HCT116 (cell line): ENCODE measurements around the gene CRB1. TPM values are rescaled to one million over a fixed set of nuclear protein-coding genes. Genes with fewer than 3 reads are reported as not detected.

ENCODE experiments used
- ATAC-seq: fragments of 200-7000 bp; cut with Tn5 transposase; 2 replicates; pipeline ENCODE4 v1.9.1; 2020; ENCODE audit warnings: mild to moderate bottlenecking, moderate library complexity
- BruUV-seq: library from RNA; stranded (reverse); fragments of 400-500 nt; replicated peaks from 2 replicates; lab custom pipeline; 2021; lab: Mats Ljungman, UMichigan
- CTCF ChIA-PET: fragments of 300-600 bp; sonication (Branson Sonifier 250); formaldehyde crosslinking; loops from one replicate; lab custom pipeline; 2021; ENCODE audit warnings: antibody characterized with exemption; lab: Charles Lee
- POLR2A ChIA-PET: fragments of 300-600, 350-600 bp; sonication (Branson Sonifier 250); formaldehyde crosslinking; loops from one replicate; lab custom pipeline; 2021; ENCODE audit warnings: antibody characterized with exemption; lab: Charles Lee
- RAD21 ChIA-PET, 2 experiments: fragments of 300-600 bp; sonication (Branson Sonifier 250); formaldehyde crosslinking; loops; one replicate each; lab custom pipeline; 2023; ENCODE audit warnings: low total read pairs in 2 of 2; ENCODE audit not compliant: uncharacterized antibody in 2 of 2, unreplicated experiment in 2 of 2, low non-redundant PET in 1 of 2; lab: Charles Lee
- DNase-seq: peaks from one replicate; pipeline ENCODE4 v3.0.0-alpha.2; 2010; ENCODE audit warnings: low read depth, low spot score
- H2AFZ ChIP-seq: fragments of 200-600 bp; shearing (Covaris generic), sonication (generic); 2 replicates; pipeline ENCODE4 v1.6.1; 2017; ENCODE audit warnings: low read depth, mixed run types, mixed read lengths, antibody characterized with exemption, low read length; ENCODE audit not compliant: poor library complexity, severe bottlenecking
- H3K27ac ChIP-seq: 2 replicates; pipeline ENCODE4 v1.5.1; 2012; ENCODE audit warnings: low read depth, low read length
- H3K27me3 ChIP-seq: fragments of 200-600 bp; sonication (generic); 2 replicates; pipeline ENCODE4 v1.6.1; 2016; ENCODE audit warnings: mixed run types, low read length, mixed read lengths; ENCODE audit not compliant: insufficient read depth
- H3K36me3 ChIP-seq, 2 experiments: fragments of 200-500 bp in 1 of 2; fragments of 200-600 bp in 1 of 2; sonication (Bioruptor generic) in 1 of 2; sonication (generic) in 1 of 2; 2 replicates each; pipeline versions ENCODE4 v1.5.1 to v1.6.1; 2014 to 2016; ENCODE audit warnings: low read length in 2 of 2, inconsistent platforms in 1 of 2, mixed read lengths in 1 of 2, mixed run types in 1 of 2; ENCODE audit not compliant: insufficient read depth in 2 of 2, control insufficient read depth in 1 of 2
- H3K4me1 ChIP-seq, 2 experiments: fragments of 200-600 bp in 1 of 2; sonication (generic) in 1 of 2; 2 replicates each; pipeline versions ENCODE4 v1.5.1 to v1.6.1; 2012 to 2017; ENCODE audit warnings: low read length in 2 of 2, inconsistent platforms in 1 of 2, mild to moderate bottlenecking in 1 of 2, mixed read lengths in 1 of 2, mixed run types in 1 of 2, moderate library complexity in 1 of 2; ENCODE audit not compliant: insufficient read depth in 2 of 2, control insufficient read depth in 1 of 2
- H3K4me2 ChIP-seq: fragments of 200-600 bp; sonication (generic); 2 replicates; pipeline ENCODE4 v1.6.1; 2017; ENCODE audit warnings: mixed run types, low read length, mixed read lengths
- H3K4me3 ChIP-seq, 2 experiments: fragments of 200-600 bp in 1 of 2; sonication (generic) in 1 of 2; replicated peaks in 1 of 2; 2 replicates each; pipeline ENCODE4 v1.5.1; 2011 to 2016; ENCODE audit warnings: low read length in 2 of 2, control low read depth in 1 of 2, low read depth in 1 of 2, mild to moderate bottlenecking in 1 of 2, mixed read lengths in 1 of 2, mixed run types in 1 of 2
- H3K79me2 ChIP-seq: fragments of 200-600 bp; sonication (generic); 2 replicates; pipeline ENCODE4 v1.6.1; 2017; ENCODE audit warnings: mild to moderate bottlenecking, mixed run types, low read length, moderate library complexity, mixed read lengths; ENCODE audit not compliant: insufficient read depth
- H3K9ac ChIP-seq: fragments of 200-600 bp; sonication (generic); 2 replicates; pipeline ENCODE4 v1.6.1; 2016; ENCODE audit warnings: low read length, mixed read lengths
- H3K9me2 ChIP-seq: fragments of 200-600 bp; sonication (generic), shearing (Covaris generic); 2 replicates; pipeline ENCODE4 v1.6.1; 2017; ENCODE audit warnings: mixed run types, mild to moderate bottlenecking, moderate library complexity; ENCODE audit not compliant: insufficient read depth
- H3K9me3 ChIP-seq, 2 experiments: fragments of 200-500 bp in 1 of 2; fragments of 200-600 bp in 1 of 2; sonication (Bioruptor generic) in 1 of 2; sonication (generic) in 1 of 2; 2 replicates each; pipeline ENCODE4 v1.6.1; 2014 to 2017; ENCODE audit warnings: low read length in 2 of 2, mixed read lengths in 2 of 2, inconsistent platforms in 1 of 2, low read depth in 1 of 2, mild to moderate bottlenecking in 1 of 2, mixed run types in 1 of 2, moderate library complexity in 1 of 2; ENCODE audit not compliant: control insufficient read depth in 1 of 2, insufficient read depth in 1 of 2
- H4K20me1 ChIP-seq: fragments of 200-600 bp; sonication (generic), shearing (Covaris generic); 2 replicates; pipeline ENCODE4 v1.6.1; 2017; ENCODE audit warnings: mixed run types, mild to moderate bottlenecking, moderate library complexity; ENCODE audit not compliant: insufficient read depth
- CBX3 ChIP-seq: IDR thresholded peaks from 2 replicates; pipeline ENCODE4 v1.6.1; 2012; ENCODE audit warnings: low read depth
- CEBPB ChIP-seq: IDR thresholded peaks from 2 replicates; pipeline ENCODE4 v1.6.1; 2012; ENCODE audit warnings: low read depth
- CTCF ChIP-seq, 3 experiments: fragments of 200-600 bp in 1 of 3; sonication (generic) in 1 of 3; IDR thresholded peaks in 2 of 3; conservative IDR thresholded peaks in 1 of 3; 2 replicates each; pipeline ENCODE4 v1.5.1; 2012 to 2017; ENCODE audit warnings: low read depth in 2 of 3, low read length in 2 of 3, antibody characterized with exemption in 1 of 3, borderline replicate concordance in 1 of 3, control low read depth in 1 of 3, mild to moderate bottlenecking in 1 of 3, mixed read lengths in 1 of 3, mixed run types in 1 of 3, moderate library complexity in 1 of 3; ENCODE audit not compliant: insufficient read depth in 1 of 3
- EGR1 ChIP-seq: IDR thresholded peaks from 2 replicates; pipeline ENCODE4 v1.6.1; 2012; ENCODE audit warnings: low read depth
- ELF1 ChIP-seq: IDR thresholded peaks from 2 replicates; pipeline ENCODE4 v1.6.1; 2012; ENCODE audit warnings: low read depth, borderline replicate concordance
- EZH2phosphoT487 ChIP-seq: fragments of 200-600 bp; IDR thresholded peaks from 2 replicates; pipeline ENCODE4 v1.6.1; 2018; ENCODE audit warnings: antibody characterized with exemption, borderline replicate concordance
- FOSL1 ChIP-seq: IDR thresholded peaks from 2 replicates; pipeline ENCODE4 v1.6.1; 2012; ENCODE audit warnings: low read depth
- JUND ChIP-seq: IDR thresholded peaks from 2 replicates; pipeline ENCODE4 v1.6.1; 2012
- POLR2A ChIP-seq: IDR thresholded peaks from 2 replicates; pipeline ENCODE4 v1.7.0; 2011; ENCODE audit warnings: borderline replicate concordance; ENCODE audit not compliant: insufficient read depth, insufficient read length; ENCODE audit errors: extremely low read depth
- SIN3A ChIP-seq: IDR thresholded peaks from 2 replicates; pipeline ENCODE4 v1.6.1; 2012; ENCODE audit warnings: low read depth
- SP1 ChIP-seq: IDR thresholded peaks from 2 replicates; pipeline ENCODE4 v1.6.1; 2012; ENCODE audit warnings: low read depth
- SRF ChIP-seq: IDR thresholded peaks from 2 replicates; pipeline ENCODE4 v1.6.1; 2012; ENCODE audit warnings: low read depth
- TCF7L2 ChIP-seq: IDR thresholded peaks from 2 replicates; pipeline ENCODE4 v1.7.0; 2011; ENCODE audit warnings: borderline replicate concordance, inconsistent platforms; ENCODE audit not compliant: insufficient read depth, insufficient read length; ENCODE audit errors: extremely low read depth
- YY1 ChIP-seq: IDR thresholded peaks from 2 replicates; pipeline ENCODE4 v1.6.1; 2011; ENCODE audit warnings: low read length, low read depth, moderate library complexity, mild to moderate bottlenecking; ENCODE audit not compliant: insufficient replicate concordance; ENCODE audit errors: extremely low read depth
- ZFX ChIP-seq: fragments of 450-650 bp; IDR thresholded peaks from 2 replicates; pipeline ENCODE4 v1.6.1; 2017
- intact Hi-C: fragments of 100-400 bp; cut with micrococcal nuclease; formaldehyde crosslinking; loops from 2 replicates; pipeline ENCODE4 v1.10.0; 2022
- total RNA-seq: library from RNA; stranded (reverse); gene quantifications from one replicate; pipeline ENCODE4 v1.2.1, GENCODE V29; 2021; ENCODE audit not compliant: unreplicated experiment
- TF ChIP-seq, protein P1 (sequence below): IDR thresholded peaks from 2 replicates; pipeline ENCODE4 v1.6.1; 2012

CRB1 gene
- total RNA-seq, 1 experiment from 2014 or later, result 0.07 TPM

DNA sequence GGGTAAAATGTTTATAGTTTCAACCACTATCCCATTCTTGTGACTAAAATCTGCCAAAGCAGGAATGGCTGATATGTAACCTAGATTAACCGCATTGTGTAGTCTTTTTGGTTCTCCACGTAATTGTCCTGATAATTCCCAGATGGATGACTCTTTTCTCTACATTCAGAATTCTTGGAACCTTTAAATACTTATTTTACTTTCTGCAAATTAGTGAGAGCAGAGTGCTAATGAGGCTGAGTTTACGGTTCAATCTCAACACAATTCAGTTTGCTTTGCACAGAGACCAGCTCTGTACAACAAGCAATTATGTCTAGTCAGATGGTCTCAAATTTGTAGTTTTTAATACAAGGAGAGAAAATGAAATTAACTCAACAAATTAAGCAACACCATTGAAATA lies 9.1 kb downstream of the CRB1 start:
- no peak for ATAC-seq
- no TSS peak for BruUV-seq
- Histone ChIP-seq H3K9me3 (no peaks in the 10 kb centered on the region), H3K4me2 (no peak overlapping the region), H3K9ac (no peak overlapping the region), H3K36me3 (no peaks in the 10 kb centered on the region), H3K27ac (no peak overlapping the region), H2AFZ (no peak overlapping the region), H3K4me1 (no peaks in the 10 kb centered on the region), H3K79me2 (no peaks in the 10 kb centered on the region), H4K20me1 (no peaks in the 10 kb centered on the region), H3K9me2 (no peaks in the 10 kb centered on the region), H3K4me3 (no peak overlapping the region), H3K27me3 (no peaks in the 10 kb centered on the region)
- ChIA-PET CTCF (no interaction called here), POLR2A (no interaction called here), RAD21 (no interaction called here)
- intact Hi-C loops, result no loop called here
- DNase-seq, result no peak
- TF ChIP-seq TCF7L2, result no peak
- no peak for TF ChIP-seq CBX3
- TF ChIP-seq JUND, result no peak
- TF ChIP-seq CEBPB, result no peak
- TF ChIP-seq ZFX, result no peak
- TF ChIP-seq, protein P1, sequence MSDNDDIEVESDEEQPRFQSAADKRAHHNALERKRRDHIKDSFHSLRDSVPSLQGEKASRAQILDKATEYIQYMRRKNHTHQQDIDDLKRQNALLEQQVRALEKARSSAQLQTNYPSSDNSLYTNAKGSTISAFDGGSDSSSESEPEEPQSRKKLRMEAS, result no peak
- TF ChIP-seq SRF, result no peak
- TF ChIP-seq FOSL1, result no peak
- TF ChIP-seq POLR2A, result no peak
- no peak for TF ChIP-seq CTCF (IDR thresholded peaks at IDR 0.05 in 2 of 3, conservative IDR thresholded peaks at IDR 0.05 in 1 of 3; ENCODE audit: borderline replicate concordance in 1 of 3, insufficient read depth in 1 of 3, low read depth in 2 of 3, low read length in 2 of 3)
- TF ChIP-seq EZH2phosphoT487, result no peak
- no peak for TF ChIP-seq SIN3A
- no peak for TF ChIP-seq SP1
- no peak for TF ChIP-seq EGR1
- TF ChIP-seq YY1, result no peak
- TF ChIP-seq ELF1, result no peak
- TF ChIP-seq, all 23 proteins: peak for 0
